Jurkat, Clone E6-1 (cell line): ENCODE results near the gene MPST.
A peak's percentile ranks its signal among the peaks of the same experiment; 100 is the strongest.

ENCODE experiments used
- DNase-seq: peaks from one replicate; pipeline ENCODE4 v3.0.0-alpha.2; 2011; ENCODE audit warnings: low read depth, low spot score
- H3K4me3 ChIP-seq: 2 replicates; pipeline ENCODE4 v1.5.1; 2011; ENCODE audit warnings: mild to moderate bottlenecking, low read length, control low read depth, moderate library complexity

The MPST gene

DNA sequence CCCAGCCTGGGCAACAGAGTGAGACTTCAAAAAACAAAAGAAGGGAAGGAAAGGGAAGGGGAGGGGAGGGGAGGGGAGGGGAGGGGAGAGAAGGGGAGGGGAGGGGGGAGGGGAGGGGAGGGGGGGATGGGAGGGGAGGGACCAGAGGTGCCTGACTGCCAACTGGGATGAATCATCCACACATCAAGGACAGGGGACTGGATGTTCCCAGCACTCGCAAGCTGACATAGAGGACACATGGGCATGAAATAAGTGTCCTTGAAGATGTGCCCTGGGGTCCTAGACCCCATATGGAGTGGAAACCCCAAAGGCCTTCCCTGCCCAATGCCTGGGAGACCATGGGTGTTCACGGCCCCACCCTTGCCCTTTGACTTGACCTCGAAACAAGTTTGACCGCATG, 20.1 kb upstream of the MPST start:
- no peak overlapping the region for H3K4me3 ChIP-seq
- DNase-seq, result no peak

DNA sequence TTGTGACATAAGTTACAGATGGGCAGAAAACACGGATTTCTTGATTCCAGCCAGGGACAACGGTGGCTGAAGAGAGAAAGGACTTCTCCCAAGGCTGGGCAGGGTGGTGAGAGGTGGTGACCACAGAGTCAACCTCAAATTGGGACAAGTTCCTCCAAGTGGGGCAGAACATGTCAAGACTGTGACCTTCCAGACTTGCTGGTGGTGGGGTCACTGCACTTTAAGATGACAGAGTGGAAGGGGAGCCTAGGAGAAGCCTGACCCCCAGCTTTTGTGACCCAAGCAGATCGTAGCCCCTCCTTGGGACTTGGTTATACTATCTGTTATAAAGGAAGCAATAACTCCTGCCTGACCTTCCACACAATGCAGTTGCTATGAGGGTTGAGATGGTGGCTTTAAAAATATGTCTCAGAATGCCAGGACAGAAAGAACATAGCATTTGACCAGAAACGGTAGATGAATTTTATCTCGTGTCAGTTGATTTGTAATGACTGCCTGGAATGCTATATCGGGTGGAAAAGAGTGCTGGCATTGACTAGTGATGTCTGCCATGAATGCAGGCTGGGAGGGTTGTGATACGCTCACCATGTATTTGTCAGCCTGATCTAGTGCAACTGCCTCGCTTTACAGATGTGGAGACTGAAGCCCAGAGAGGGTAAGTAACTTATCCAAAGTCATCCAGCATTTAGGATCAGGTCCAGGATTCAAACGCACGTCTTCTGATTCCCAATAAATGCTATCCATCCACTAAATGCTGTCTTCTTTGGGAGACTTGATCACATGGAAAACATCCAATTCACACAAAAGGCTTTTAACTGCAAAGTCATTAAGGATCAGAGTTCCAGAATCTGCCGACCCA, 18.6 kb upstream of the MPST start:
- no peak for DNase-seq
- H3K4me3 ChIP-seq, result no peak overlapping the region

DNA sequence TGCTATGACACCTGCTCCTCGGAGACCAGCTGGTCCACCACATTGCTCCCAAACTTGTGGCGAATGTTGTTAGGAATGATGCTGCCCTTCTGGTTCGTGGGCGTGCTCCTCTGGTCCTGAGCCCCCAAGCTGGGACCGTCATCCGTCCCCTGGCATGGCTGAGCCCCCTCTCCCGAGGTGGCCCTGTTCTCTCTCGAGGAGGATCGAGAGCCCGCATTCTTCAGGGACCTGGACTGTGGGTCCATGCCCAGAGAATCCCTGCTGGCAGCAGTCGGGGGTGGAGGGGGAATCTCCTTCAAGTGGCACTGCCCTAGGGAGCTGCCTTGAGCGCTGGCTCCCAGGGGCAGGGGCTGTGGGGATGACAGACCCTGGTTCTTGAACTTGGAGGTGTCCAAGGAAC, 17.7 kb upstream of the MPST start:
- no peak overlapping the region for H3K4me3 ChIP-seq
- no peak for DNase-seq

- no peak overlapping the region for H3K4me3 ChIP-seq
- DNase-seq, result no peak
Observed at GRCh38 chr22:37002633-37003032, 16.9 kb upstream of the MPST start.

- peak; percentile 29 for DNase-seq
- no peak overlapping the region for H3K4me3 ChIP-seq
Observed at GRCh38 chr22:37007651-37008050, 11.9 kb upstream of the MPST start.

DNA sequence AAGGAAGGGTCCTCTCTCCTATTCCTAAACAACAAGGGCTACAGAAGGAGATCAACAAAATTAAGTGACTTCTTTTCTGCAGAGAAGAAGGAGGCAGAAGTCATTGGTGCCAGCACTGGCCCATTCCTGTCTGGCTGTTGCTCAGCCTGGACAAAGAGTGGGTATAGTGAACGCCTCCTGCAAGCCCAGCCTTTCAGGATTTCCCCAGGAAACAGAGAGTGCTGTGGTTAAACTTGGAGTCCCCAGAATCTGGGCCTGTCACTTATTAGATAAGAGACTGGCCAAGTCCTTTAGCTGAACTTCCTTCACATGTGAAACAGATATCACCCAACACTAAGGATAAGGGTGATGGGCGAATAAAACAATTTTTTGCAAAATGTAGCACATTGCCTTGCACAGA, 11.2 kb upstream of the MPST start:
- DNase-seq, result no peak

GRCh38 chr22:37009490-37009889, 10.1 kb upstream of the MPST start:
- no peak for DNase-seq
- H3K4me3 ChIP-seq, result no peak overlapping the region

More for the DNA sequence above, 11.2 kb upstream of the MPST start:
- H3K4me3 ChIP-seq, result no peak overlapping the region

GRCh38 chr22:37010174-37010573, 9.4 kb upstream of the MPST start:
- no peak for DNase-seq
- H3K4me3 ChIP-seq, result no peak overlapping the region

GRCh38 chr22:37010976-37011375, 8.6 kb upstream of the MPST start:
- no peak overlapping the region for H3K4me3 ChIP-seq
- DNase-seq, result no peak

DNA sequence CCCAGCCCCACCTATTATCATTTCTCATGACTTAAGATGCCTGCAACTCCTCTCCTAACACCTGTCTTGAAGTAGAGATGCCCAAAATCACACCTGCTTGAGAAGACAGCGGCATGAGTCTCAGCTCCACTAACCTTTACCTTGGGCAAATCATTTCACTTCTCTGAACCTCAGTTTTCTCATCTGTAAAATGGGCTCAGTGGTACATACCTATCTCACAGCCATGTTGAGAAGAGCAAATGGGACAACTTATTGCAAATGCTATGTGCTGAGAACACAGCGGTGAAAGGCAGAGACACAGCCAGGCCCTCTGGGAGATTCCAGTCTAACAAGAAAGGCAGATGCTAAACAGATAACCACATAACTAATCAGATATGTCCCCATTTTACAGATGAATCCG, 8.1 kb upstream of the MPST start:
- no peak overlapping the region for H3K4me3 ChIP-seq
- DNase-seq, result no peak

- DNase-seq, result no peak
Observed at GRCh38 chr22:37012262-37012904, 7.2 kb upstream of the MPST start.

GRCh38 chr22:37012956-37013355, 6.6 kb upstream of the MPST start:
- DNase-seq, result no peak
- no peak overlapping the region for H3K4me3 ChIP-seq

More at GRCh38 chr22:37012262-37012904, 7.2 kb upstream of the MPST start:
- no peak overlapping the region for H3K4me3 ChIP-seq

DNA sequence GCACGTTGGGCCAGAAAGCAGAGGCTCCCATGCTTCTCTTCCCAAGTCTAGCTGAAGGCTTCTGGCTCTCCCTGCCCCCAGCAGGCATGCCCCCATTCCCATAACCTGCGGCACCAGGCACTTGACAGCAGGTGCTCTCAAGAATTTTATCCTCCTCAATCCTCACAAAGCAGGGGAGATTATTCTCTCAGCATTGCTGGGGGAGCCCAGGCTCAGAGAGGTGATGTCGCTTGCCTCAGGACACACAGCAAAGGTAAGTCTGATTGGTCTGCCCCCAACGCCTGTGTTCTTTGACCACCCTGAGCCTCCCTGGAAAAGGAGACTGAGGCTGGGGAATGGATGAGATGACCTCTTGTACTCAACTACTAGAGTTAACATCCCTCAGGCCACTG, 5.1 kb upstream of the MPST start:
- no peak for DNase-seq

GRCh38 chr22:37014835-37015586, 4.5 kb upstream of the MPST start:
- DNase-seq, result no peak
- H3K4me3 ChIP-seq, result no peak overlapping the region

More for the DNA sequence above, 5.1 kb upstream of the MPST start:
- H3K4me3 ChIP-seq, result no peak overlapping the region

- no peak overlapping the region for H3K4me3 ChIP-seq
- no peak for DNase-seq
Observed at GRCh38 chr22:37015587-37015878, 4.0 kb upstream of the MPST start.

DNA sequence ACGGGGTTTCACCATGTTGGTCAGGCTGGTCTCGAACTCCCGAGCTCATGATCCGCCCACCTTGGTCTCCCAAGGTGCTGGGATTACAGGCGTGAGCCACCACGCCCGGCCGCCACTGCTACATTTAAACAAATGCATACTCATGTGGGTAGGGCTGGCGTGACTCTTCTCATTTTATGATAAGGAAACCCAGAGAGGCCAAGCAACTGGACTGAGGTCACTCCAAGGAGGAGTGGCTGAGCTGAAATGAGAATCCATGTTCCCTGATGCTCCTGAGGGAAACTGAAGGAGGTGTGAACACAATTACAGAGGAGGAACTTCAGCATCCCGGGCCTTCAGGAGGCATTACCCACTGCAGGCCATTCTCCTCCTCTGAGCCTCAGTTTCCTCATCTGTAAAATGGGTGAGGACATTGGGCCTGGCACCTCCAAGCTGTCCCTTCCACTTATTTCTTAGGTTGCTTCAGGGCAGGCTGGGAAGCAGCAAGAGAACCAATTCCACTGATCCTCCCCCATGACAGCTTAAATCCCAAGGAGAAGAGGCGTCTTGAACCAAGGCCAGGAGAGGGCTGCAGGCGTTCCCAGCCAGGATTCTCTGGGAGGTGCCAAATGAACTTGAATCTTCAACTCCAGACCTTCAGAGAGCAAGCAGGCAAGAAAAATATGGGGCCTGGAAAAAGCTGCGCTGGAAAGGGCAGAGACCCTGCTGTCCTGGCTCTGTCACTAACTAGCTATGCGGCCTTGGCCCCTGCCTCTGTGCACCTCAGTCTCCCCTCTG, 3.2 kb upstream of the MPST start:
- H3K4me3 ChIP-seq, result no peak overlapping the region
- DNase-seq, result no peak

GRCh38 chr22:37017356-37017755, 2.2 kb upstream of the MPST start:
- DNase-seq, result no peak

GRCh38 chr22:37018086-37018814, 1.3 kb upstream of the MPST start:
- no peak overlapping the region for H3K4me3 ChIP-seq
- DNase-seq, result no peak

More at GRCh38 chr22:37017356-37017755, 2.2 kb upstream of the MPST start:
- no peak overlapping the region for H3K4me3 ChIP-seq

- peak overlapping the region; percentile 91 for H3K4me3 ChIP-seq
- no peak for DNase-seq
Observed at GRCh38 chr22:37018815-37019308, 680 bp upstream of the MPST start.
